Measurements from ENCODE around the gene SSU72. TPM values are rescaled to one million over a fixed set of nuclear protein-coding genes. Genes with fewer than 3 reads are reported as not detected.
A peak's percentile ranks its signal among the peaks of the same experiment; 100 is the strongest.
"Not testable (repeated sequence)": the region's sequence is repeated elsewhere in the genome, so short reads cannot be mapped to it uniquely, and the experiment has no call there.

SSU72 gene
- total and polyA plus RNA-seq, 7 experiments from 2014 or later = 121 to 267 (median 143) TPM

GRCh38 chr1:1514376-1514775 is 60.3 kb downstream of the SSU72 start:
- peaks cover 0 to 11% (median 0%) of the 10 kb centered on the region in 5 donors for H3K36me3 Mint-ChIP-seq
- peak overlapping the region in 1 of 10 donors; percentile 47 for H3K4me3 Mint-ChIP-seq
- CTCF ChIA-PET; H3K27ac Mint-ChIP-seq; H3K9me3 Mint-ChIP-seq; H3K4me1 ChIP-seq (ENCODE audit: control insufficient read depth in 2 of 2, insufficient read depth in 2 of 2, low read length in 2 of 2); H3K27ac ChIP-seq (ENCODE audit: low read depth, low read length); POLR2A ChIA-PET; H3K27me3 Mint-ChIP-seq; H3K27me3 ChIP-seq (ENCODE audit: control insufficient read depth in 2 of 2, insufficient read depth in 2 of 2, low read length in 2 of 2); ATAC-seq; DNase-seq; H3K9me3 ChIP-seq (ENCODE audit: control insufficient read depth in 2 of 3, low read length in 3 of 3); H3K4me3 ChIP-seq (ENCODE audit: low read length): not testable (repeated sequence)
- peaks cover 6 to 21% (median 14%) of the 10 kb centered on the region in 7 donors for H3K4me1 Mint-ChIP-seq
- intact Hi-C loops (cut with micrococcal nuclease) = loop anchor here in 1 of 2 donors (5.0 kb wide), 1 partner anchor 207 kb away; the partner anchor contains the start of genes ACAP3 and PUSL1
- H3K36me3 ChIP-seq (ENCODE audit: control insufficient read depth in 2 of 3, insufficient read depth in 3 of 3, low read length in 3 of 3) = peaks cover 0 to 19% (median 0%) of the 10 kb centered on the region in 3 experiments

GRCh38 chr1:1513675-1514074 is 61.0 kb downstream of the SSU72 start:
- H3K27ac ChIP-seq (ENCODE audit: low read depth, low read length); H3K4me3 ChIP-seq (ENCODE audit: low read length); POLR2A ChIA-PET; H3K27me3 Mint-ChIP-seq; H3K9me3 ChIP-seq (ENCODE audit: control insufficient read depth in 2 of 3, low read length in 3 of 3); ATAC-seq; DNase-seq; H3K27me3 ChIP-seq (ENCODE audit: control insufficient read depth in 2 of 2, insufficient read depth in 2 of 2, low read length in 2 of 2); CTCF ChIA-PET; H3K9me3 Mint-ChIP-seq; H3K4me1 ChIP-seq (ENCODE audit: control insufficient read depth in 2 of 2, insufficient read depth in 2 of 2, low read length in 2 of 2): not testable (repeated sequence)
- Mint-ChIP-seq H3K27ac (peak overlapping the region in 2 of 9 donors; percentile 45 to 71), H3K4me1 (peaks cover 6 to 21% (median 14%) of the 10 kb centered on the region in 7 donors), H3K4me3 (peak overlapping the region in 9 of 10 donors; percentile 56 to 78 (median 63)), H3K36me3 (peaks cover 0 to 10% (median 0%) of the 10 kb centered on the region in 5 donors)
- H3K36me3 ChIP-seq (ENCODE audit: control insufficient read depth in 2 of 3, insufficient read depth in 3 of 3, low read length in 3 of 3) = peaks cover 0 to 18% (median 0%) of the 10 kb centered on the region in 3 experiments
- intact Hi-C loops (cut with micrococcal nuclease) = loop anchor here (2.0 to 5.0 kb wide), 5 partner anchors 43 to 206 kb away; partner anchors contain the start of genes ACAP3 (in 1 of the 2), ATAD3B (in 1 of the 2), MIB2 (in 1 of the 2) and PUSL1 (in 1 of the 2)

- peak overlapping the region in 2 of 9 donors; percentile 58 to 85 for H3K27ac Mint-ChIP-seq
- DNase-seq (peak in 5 of 9 donors; percentile 19 to 51 (median 23)), ATAC-seq (peak; percentile 21)
- H3K4me1 Mint-ChIP-seq = peaks cover 6 to 21% (median 14%) of the 10 kb centered on the region in 7 donors
- H3K27me3 Mint-ChIP-seq; H3K4me3 ChIP-seq (ENCODE audit: low read length); H3K9me3 Mint-ChIP-seq; H3K27me3 ChIP-seq (ENCODE audit: control insufficient read depth in 2 of 2, insufficient read depth in 2 of 2, low read length in 2 of 2); POLR2A ChIA-PET; CTCF ChIA-PET; H3K9me3 ChIP-seq (ENCODE audit: control insufficient read depth in 2 of 3, low read length in 3 of 3); H3K4me1 ChIP-seq (ENCODE audit: control insufficient read depth in 2 of 2, insufficient read depth in 2 of 2, low read length in 2 of 2); H3K36me3 Mint-ChIP-seq; H3K36me3 ChIP-seq (ENCODE audit: control insufficient read depth in 2 of 3, insufficient read depth in 3 of 3, low read length in 3 of 3): not testable (repeated sequence)
- intact Hi-C loops (cut with micrococcal nuclease) = loop anchor here (1.0 to 5.0 kb wide), 8 partner anchors 42 to 205 kb away; partner anchors contain the start of genes SSU72 (in 2 of the 2), ACAP3 (in 1 of the 2), ATAD3B (in 1 of the 2) and CCNL2 (in 1 of the 2)
- H3K27ac ChIP-seq (ENCODE audit: low read depth, low read length) = peak overlapping the region; percentile 85
- peak overlapping the region; percentile 48 to 90 (median 69) for H3K4me3 Mint-ChIP-seq
These were observed 62.2 kb downstream of the SSU72 start for GRCh38 chr1:1512425-1512824.

GRCh38 chr1:1511533-1512285 is 63.0 kb downstream of the SSU72 start, which contains the start of gene ATAD3A:
TSS of gene ATAD3A (plus strand) at chr1:1512162. CDS start at chr1:1512269, 107 bp downstream.
- peak within 1 kb of the TSS; percentile 81 to 96 (median 92) for H3K27ac Mint-ChIP-seq
- H3K9me3 Mint-ChIP-seq = no peaks in the 10 kb centered on the region
- peaks cover 6 to 21% (median 14%) of the 10 kb centered on the region in 7 donors for H3K4me1 Mint-ChIP-seq
- ATAC-seq = peak; percentile 96
- peaks cover 0 to 1% (median 0%) of the 10 kb centered on the region in 5 donors for H3K36me3 Mint-ChIP-seq
- intact Hi-C loops (cut with micrococcal nuclease) = loop anchor here (1.0 to 5.0 kb wide), 10 partner anchors 40 to 204 kb away; partner anchors contain the start of genes ATAD3B (in 2 of the 2), MRPL20 (in 2 of the 2), SSU72 (in 2 of the 2) and ACAP3 (in 1 of the 2)
- peak within 1 kb of the TSS; percentile 85 for H3K27ac ChIP-seq (ENCODE audit: low read depth, low read length)
- ChIA-PET POLR2A (interaction anchor here (0.6 to 1.0 kb wide), 2 partner anchors 24 to 102 kb away, joined by 3 read pairs; no protein-coding TSS in a partner anchor), CTCF (no interaction called here)
- no peaks in the 10 kb centered on the region for H3K27me3 ChIP-seq (ENCODE audit: control insufficient read depth in 2 of 2, insufficient read depth in 2 of 2, low read length in 2 of 2)
- H3K4me3 ChIP-seq (ENCODE audit: low read length) = peak within 1 kb of the TSS; percentile 98
- peaks cover 0 to 4% (median 0%) of the 10 kb centered on the region in 3 experiments for H3K36me3 ChIP-seq (ENCODE audit: control insufficient read depth in 2 of 3, insufficient read depth in 3 of 3, low read length in 3 of 3)
- peak; percentile 84 to 96 (median 94) for DNase-seq
- peaks cover 4 to 5% of the 10 kb centered on the region in 2 donors for H3K4me1 ChIP-seq (ENCODE audit: control insufficient read depth in 2 of 2, insufficient read depth in 2 of 2, low read length in 2 of 2)
- no peaks in the 10 kb centered on the region for H3K27me3 Mint-ChIP-seq
- peak within 1 kb of the TSS; percentile 82 to 94 (median 90) for H3K4me3 Mint-ChIP-seq
- no peaks in the 10 kb centered on the region for H3K9me3 ChIP-seq (ENCODE audit: control insufficient read depth in 2 of 3, low read length in 3 of 3)

- intact Hi-C loops (cut with micrococcal nuclease) = loop anchor here (1.0 to 5.0 kb wide), 3 partner anchors 40 to 204 kb away; partner anchors contain the start of genes ACAP3 (in 1 of the 2), ATAD3B (in 1 of the 2), MRPL20 (in 1 of the 2) and PUSL1 (in 1 of the 2)
- ChIA-PET CTCF (interaction anchor here (0.7 kb wide), 1 partner anchor 110 kb away, joined by 5 read pairs; no protein-coding TSS in a partner anchor), POLR2A (interaction anchor here (0.6 to 1.0 kb wide), 2 partner anchors 23 to 103 kb away, joined by 3 read pairs; no protein-coding TSS in a partner anchor)
- no peak for DNase-seq
- Mint-ChIP-seq H3K9me3 (no peaks in the 10 kb centered on the region), H3K36me3 (peaks cover 0 to 1% (median 0%) of the 10 kb centered on the region in 5 donors), H3K4me3 (peak overlapping the region; percentile 82 to 94 (median 89)), H3K27ac (peak overlapping the region; percentile 81 to 96 (median 90)), H3K4me1 (peaks cover 6 to 21% (median 14%) of the 10 kb centered on the region in 7 donors), H3K27me3 (no peaks in the 10 kb centered on the region)
- Histone ChIP-seq H3K4me1 (ENCODE audit: control insufficient read depth in 2 of 2, insufficient read depth in 2 of 2, low read length in 2 of 2) (peaks cover 4 to 5% of the 10 kb centered on the region in 2 donors), H3K27ac (ENCODE audit: low read depth, low read length) (peak overlapping the region; percentile 85), H3K9me3 (ENCODE audit: control insufficient read depth in 2 of 3, low read length in 3 of 3) (no peaks in the 10 kb centered on the region), H3K36me3 (ENCODE audit: control insufficient read depth in 2 of 3, insufficient read depth in 3 of 3, low read length in 3 of 3) (peaks cover 0 to 3% (median 0%) of the 10 kb centered on the region in 3 experiments), H3K4me3 (ENCODE audit: low read length) (peak overlapping the region; percentile 98), H3K27me3 (ENCODE audit: control insufficient read depth in 2 of 2, insufficient read depth in 2 of 2, low read length in 2 of 2) (no peaks in the 10 kb centered on the region)
- ATAC-seq = no peak
These were observed 63.6 kb downstream of the SSU72 start for GRCh38 chr1:1510912-1511532.

GRCh38 chr1:1509465-1509850 is 65.2 kb downstream of the SSU72 start:
- H3K9me3 ChIP-seq (ENCODE audit: control insufficient read depth in 2 of 3, low read length in 3 of 3); H3K4me1 ChIP-seq (ENCODE audit: control insufficient read depth in 2 of 2, insufficient read depth in 2 of 2, low read length in 2 of 2); H3K27ac Mint-ChIP-seq; CTCF ChIA-PET; POLR2A ChIA-PET; H3K36me3 ChIP-seq (ENCODE audit: control insufficient read depth in 2 of 3, insufficient read depth in 3 of 3, low read length in 3 of 3); ATAC-seq; H3K4me3 ChIP-seq (ENCODE audit: low read length); H3K27me3 Mint-ChIP-seq; H3K9me3 Mint-ChIP-seq; DNase-seq; H3K27me3 ChIP-seq (ENCODE audit: control insufficient read depth in 2 of 2, insufficient read depth in 2 of 2, low read length in 2 of 2); H3K27ac ChIP-seq (ENCODE audit: low read depth, low read length); H3K4me3 Mint-ChIP-seq; intact Hi-C loops (cut with micrococcal nuclease); H3K36me3 Mint-ChIP-seq: not testable (repeated sequence)
- H3K4me1 Mint-ChIP-seq = peaks cover 14 to 27% (median 23%) of the 10 kb centered on the region in 7 donors

Data from naive thymus-derived CD4-positive, alpha-beta T cell (primary cell).